Astrocyte (in vitro differentiated cells and primary cell): ENCODE results near the gene FSTL5. TPM values are rescaled to one million over a fixed set of nuclear protein-coding genes. Genes with fewer than 3 reads are reported as not detected.

Experiments used
- DNase-seq: peaks from one replicate; pipeline ENCODE4 v3.0.0-alpha.2; 2010; ENCODE audit warnings: low read depth
- FAIRE-seq: peaks from 2 replicates; lab custom pipeline; 2011; peaks lifted over from hg19 to GRCh38; lab: Jason Lieb, UNC
- H2AFZ ChIP-seq: 2 replicates; pipeline ENCODE4 v1.6.0; 2012; ENCODE audit warnings: low read depth, low read length, inconsistent platforms
- H3K27ac ChIP-seq: 2 replicates; pipeline ENCODE4 v1.5.1; 2011; ENCODE audit warnings: low read depth, low read length, inconsistent platforms
- H3K27me3 ChIP-seq: 2 replicates; pipeline ENCODE4 v1.6.0; 2011; ENCODE audit warnings: low read length, inconsistent platforms; ENCODE audit not compliant: insufficient read depth
- H3K36me3 ChIP-seq: 2 replicates; pipeline ENCODE4 v1.5.1; 2011; ENCODE audit warnings: low read length, inconsistent platforms; ENCODE audit not compliant: insufficient read depth
- H3K4me1 ChIP-seq: 2 replicates; pipeline ENCODE4 v1.5.1; 2011; ENCODE audit warnings: low read length, inconsistent platforms; ENCODE audit not compliant: insufficient read depth
- H3K4me2 ChIP-seq: 2 replicates; pipeline ENCODE4 v1.6.0; 2012; ENCODE audit warnings: low read length, inconsistent platforms
- H3K4me3 ChIP-seq: 2 replicates; pipeline ENCODE4 v1.5.1; 2011; ENCODE audit warnings: low read depth, mild to moderate bottlenecking, low read length, inconsistent platforms; ENCODE audit not compliant: insufficient read depth
- H3K79me2 ChIP-seq: 2 replicates; pipeline ENCODE4 v1.6.0; 2012; ENCODE audit warnings: mild to moderate bottlenecking, low read length, inconsistent platforms; ENCODE audit not compliant: insufficient read depth
- H3K9ac ChIP-seq: 2 replicates; pipeline ENCODE4 v1.6.0; 2012; ENCODE audit warnings: mild to moderate bottlenecking, low read length, inconsistent platforms
- H3K9me3 ChIP-seq: 2 replicates; pipeline ENCODE4 v1.5.1; 2012; ENCODE audit warnings: low read depth, mild to moderate bottlenecking, low read length, inconsistent platforms; ENCODE audit not compliant: insufficient read depth
- H4K20me1 ChIP-seq: 2 replicates; pipeline ENCODE4 v1.6.0; 2012; ENCODE audit warnings: low read length, inconsistent platforms; ENCODE audit not compliant: insufficient read depth
- H3K27ac Mint-ChIP-seq: one replicate; pipeline ENCODE4 v1.8.0; 2021; ENCODE audit warnings: mild to moderate bottlenecking, mixed read lengths; ENCODE audit not compliant: unreplicated experiment
- H3K27me3 Mint-ChIP-seq: one replicate; pipeline ENCODE4 v1.8.0; 2021; ENCODE audit warnings: low read depth, mixed read lengths; ENCODE audit not compliant: unreplicated experiment
- H3K36me3 Mint-ChIP-seq: one replicate; pipeline ENCODE4 v1.8.0; 2021; ENCODE audit warnings: low read depth, mixed read lengths; ENCODE audit not compliant: unreplicated experiment
- H3K4me1 Mint-ChIP-seq: one replicate; pipeline ENCODE4 v1.8.0; 2021; ENCODE audit warnings: low read depth, mixed read lengths; ENCODE audit not compliant: unreplicated experiment
- H3K4me3 Mint-ChIP-seq: one replicate; pipeline ENCODE4 v1.8.0; 2021; ENCODE audit warnings: mild to moderate bottlenecking, moderate library complexity, mixed read lengths; ENCODE audit not compliant: unreplicated experiment
- H3K9me3 Mint-ChIP-seq: one replicate; pipeline ENCODE4 v1.8.0; 2021; ENCODE audit warnings: mild to moderate bottlenecking, mixed read lengths; ENCODE audit not compliant: unreplicated experiment
- EZH2 ChIP-seq: IDR thresholded peaks from 2 replicates; pipeline ENCODE4 v1.6.1; 2012; ENCODE audit warnings: mild to moderate bottlenecking, low read length, inconsistent platforms; ENCODE audit not compliant: insufficient read depth
- total RNA-seq: library from RNA; stranded (reverse); gene quantifications from 2 replicates; pipeline ENCODE4 v1.2.1, GENCODE V29; 2021
- TF ChIP-seq, protein P1 (sequence below): IDR thresholded peaks from 2 replicates; pipeline ENCODE4 v1.5.1; 2011; ENCODE audit warnings: low read depth, mild to moderate bottlenecking, inconsistent platforms, low read length, moderate library complexity; ENCODE audit not compliant: insufficient read depth

The FSTL5 gene
- total RNA-seq, 1 donor from 2014 or later, result 0.43 TPM

DNA sequence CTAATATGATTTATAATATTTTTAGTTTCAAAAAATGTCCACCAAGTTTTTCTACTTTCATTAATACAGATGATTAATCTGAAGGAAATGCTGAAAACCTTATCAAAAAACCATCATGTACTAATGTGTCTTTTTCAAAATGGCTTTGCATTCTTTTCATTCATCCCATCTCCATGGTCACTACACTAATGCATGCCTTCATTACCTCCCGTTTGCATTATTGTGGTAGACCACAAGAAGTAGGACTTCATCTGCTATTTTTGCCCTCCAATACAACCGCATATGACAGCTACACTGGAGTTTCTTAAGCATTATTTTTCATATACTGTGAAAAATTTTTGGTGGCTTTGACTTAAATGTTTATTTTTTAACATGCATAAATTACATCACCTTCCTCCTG lies 37.9 kb upstream of the FSTL5 start:
- Histone ChIP-seq H3K4me3 (no peak overlapping the region), H3K79me2 (no peaks in the 10 kb centered on the region), H3K4me1 (peaks cover 4% of the 10 kb centered on the region), H2AFZ (no peak overlapping the region), H3K36me3 (no peaks in the 10 kb centered on the region), H3K9ac (no peak overlapping the region), H3K9me3 (no peaks in the 10 kb centered on the region), H3K27ac (no peak overlapping the region), H4K20me1 (no peaks in the 10 kb centered on the region), H3K27me3 (no peaks in the 10 kb centered on the region), H3K4me2 (no peak overlapping the region)
- Mint-ChIP-seq H3K27me3 (no peaks in the 10 kb centered on the region), H3K36me3 (no peaks in the 10 kb centered on the region), H3K4me3 (no peak overlapping the region), H3K27ac (no peak overlapping the region), H3K9me3 (peaks cover 2% of the 10 kb centered on the region), H3K4me1 (no peaks in the 10 kb centered on the region)
- TF ChIP-seq, protein P1, sequence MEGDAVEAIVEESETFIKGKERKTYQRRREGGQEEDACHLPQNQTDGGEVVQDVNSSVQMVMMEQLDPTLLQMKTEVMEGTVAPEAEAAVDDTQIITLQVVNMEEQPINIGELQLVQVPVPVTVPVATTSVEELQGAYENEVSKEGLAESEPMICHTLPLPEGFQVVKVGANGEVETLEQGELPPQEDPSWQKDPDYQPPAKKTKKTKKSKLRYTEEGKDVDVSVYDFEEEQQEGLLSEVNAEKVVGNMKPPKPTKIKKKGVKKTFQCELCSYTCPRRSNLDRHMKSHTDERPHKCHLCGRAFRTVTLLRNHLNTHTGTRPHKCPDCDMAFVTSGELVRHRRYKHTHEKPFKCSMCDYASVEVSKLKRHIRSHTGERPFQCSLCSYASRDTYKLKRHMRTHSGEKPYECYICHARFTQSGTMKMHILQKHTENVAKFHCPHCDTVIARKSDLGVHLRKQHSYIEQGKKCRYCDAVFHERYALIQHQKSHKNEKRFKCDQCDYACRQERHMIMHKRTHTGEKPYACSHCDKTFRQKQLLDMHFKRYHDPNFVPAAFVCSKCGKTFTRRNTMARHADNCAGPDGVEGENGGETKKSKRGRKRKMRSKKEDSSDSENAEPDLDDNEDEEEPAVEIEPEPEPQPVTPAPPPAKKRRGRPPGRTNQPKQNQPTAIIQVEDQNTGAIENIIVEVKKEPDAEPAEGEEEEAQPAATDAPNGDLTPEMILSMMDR, result no peak
- no peak for TF ChIP-seq EZH2
- DNase-seq (peak; percentile 80), FAIRE-seq (no peak)

DNA sequence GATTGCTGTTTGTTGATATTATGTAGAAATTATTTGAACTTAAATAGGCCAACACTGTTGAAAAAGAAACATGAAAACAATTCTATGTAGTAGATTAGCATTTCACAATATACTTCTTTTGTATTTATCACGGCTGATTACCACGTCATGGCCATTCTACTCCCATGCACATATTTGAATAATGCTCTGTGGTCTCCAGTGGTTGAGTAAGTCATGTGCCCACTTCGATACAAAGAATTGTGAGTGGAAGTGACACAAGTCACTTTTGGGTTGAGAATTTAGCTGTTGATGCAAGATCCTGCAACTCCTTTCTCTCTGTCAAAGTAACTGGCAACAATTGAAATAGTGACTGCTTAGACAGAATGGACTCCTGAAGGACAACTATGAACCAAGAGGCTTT lies 6.7 kb upstream of the FSTL5 start:
- no peak overlapping the region for H2AFZ ChIP-seq
- FAIRE-seq (no peak), DNase-seq (no peak)
- Mint-ChIP-seq H3K27ac (no peak overlapping the region), H3K27me3 (no peaks in the 10 kb centered on the region), H3K9me3 (no peaks in the 10 kb centered on the region), H3K4me1 (peaks cover 1% of the 10 kb centered on the region), H3K4me3 (no peak overlapping the region), H3K36me3 (no peaks in the 10 kb centered on the region)
- peaks cover 3% of the 10 kb centered on the region for H3K4me1 ChIP-seq
- no peaks in the 10 kb centered on the region for H3K27me3 ChIP-seq
- no peaks in the 10 kb centered on the region for H3K79me2 ChIP-seq
- no peak overlapping the region for H3K4me3 ChIP-seq
- no peak overlapping the region for H3K9ac ChIP-seq
- TF ChIP-seq EZH2, result no peak
- TF ChIP-seq, protein P1, result no peak
- no peak overlapping the region for H3K27ac ChIP-seq
- no peaks in the 10 kb centered on the region for H3K9me3 ChIP-seq
- H3K4me2 ChIP-seq, result no peak overlapping the region
- H4K20me1 ChIP-seq, result no peaks in the 10 kb centered on the region
- H3K36me3 ChIP-seq, result no peaks in the 10 kb centered on the region

- Histone ChIP-seq H3K27me3 (no peaks in the 10 kb centered on the region), H3K4me3 (peak overlapping the region; percentile 80), H2AFZ (no peak overlapping the region), H3K79me2 (no peaks in the 10 kb centered on the region), H4K20me1 (no peaks in the 10 kb centered on the region), H3K4me2 (peak overlapping the region; percentile 97), H3K36me3 (no peaks in the 10 kb centered on the region), H3K4me1 (peaks cover 11% of the 10 kb centered on the region), H3K9ac (no peak overlapping the region), H3K9me3 (no peaks in the 10 kb centered on the region), H3K27ac (no peak overlapping the region)
- Mint-ChIP-seq H3K4me1 (peaks cover 11% of the 10 kb centered on the region), H3K9me3 (no peaks in the 10 kb centered on the region), H3K27ac (no peak overlapping the region), H3K36me3 (no peaks in the 10 kb centered on the region), H3K4me3 (peak overlapping the region; percentile 76), H3K27me3 (no peaks in the 10 kb centered on the region)
- FAIRE-seq (no peak), DNase-seq (peak; percentile 1)
- no peak for TF ChIP-seq EZH2
- TF ChIP-seq, protein P1, result no peak
Observed at GRCh38 chr4:162164906-162165510, 1.2 kb upstream of the FSTL5 start.
